Muscle of leg (tissue), 16 donors: Measurements from ENCODE around the gene TPGS2. TPM values are rescaled to one million over a fixed set of nuclear protein-coding genes. Genes with fewer than 3 reads are reported as not detected.
"Not testable (repeated sequence)": the region's sequence is repeated elsewhere in the genome, so short reads cannot be mapped to it uniquely, and the experiment has no call there.

ENCODE experiments used
- DNase-seq: peaks from one replicate; pipeline ENCODE4 v3.0.0; 2013
- H3K27ac ChIP-seq: one replicate; pipeline ENCODE4 v1.5.1; 2013; ENCODE audit warnings: mild to moderate bottlenecking, low read length, control low read depth
- H3K27me3 ChIP-seq: one replicate; pipeline ENCODE4 v1.6.1; 2013; ENCODE audit warnings: low read length; ENCODE audit not compliant: control insufficient read depth, insufficient read depth
- H3K36me3 ChIP-seq: one replicate; pipeline ENCODE4 v1.6.1; 2013; ENCODE audit warnings: low read length; ENCODE audit not compliant: control insufficient read depth, insufficient read depth
- H3K4me1 ChIP-seq: one replicate; pipeline ENCODE4 v1.6.1; 2013; ENCODE audit warnings: low read length; ENCODE audit not compliant: control insufficient read depth, insufficient read depth
- H3K4me3 ChIP-seq: one replicate; pipeline ENCODE4 v1.5.1; 2013; ENCODE audit warnings: low read length, control low read depth
- H3K9me3 ChIP-seq: replicated peaks from 2 replicates; pipeline ENCODE4 v1.6.1; 2013; ENCODE audit warnings: low read depth, low read length; ENCODE audit not compliant: control insufficient read depth
- WGBS: methylation state at CpG from one replicate; pipeline ENCODE4 v1.1.5; 2013; ENCODE audit warnings: missing lambda C conversion rate; ENCODE audit not compliant: insufficient coverage; 5-methylcytosine and 5-hydroxymethylcytosine counted together
- long read RNA-seq, 11 donors: transcript quantifications; one replicate each; lab custom pipeline, GENCODE V29; 2026
- polyA plus RNA-seq, 8 donors: library from polyadenylated mRNA; unstranded; fragments of 120-200 nt; gene quantifications; one replicate each; pipeline versions ENCODE4 v1.2.1 to v1.2.3, GENCODE V29; 2013; ENCODE audit warnings: inconsistent platforms in 1 of 8, low replicate concordance in 1 of 8; ENCODE audit not compliant: insufficient read length in 8 of 8, insufficient read depth in 1 of 8
- total RNA-seq: library from RNA; stranded (reverse); fragments of 120-200 nt; gene quantifications from one replicate; pipeline ENCODE4 v1.2.4, GENCODE V29; 2013

Gene TPGS2
- total RNA-seq (34.2 TPM), polyA plus RNA-seq (10 to 100 TPM; 37.1 to 72.2 (median 49.0) TPM)
- long read RNA-seq, donor 1, full-length matches to known transcripts, result 10 of 10 reads
- long read RNA-seq, donor 1, partial matches to known transcripts, result 0 of 10 reads
- long read RNA-seq, donor 1, other reads (novel, unspliced or antisense), result 0 of 10 reads
- long read RNA-seq, donor 2, full-length matches to known transcripts, result 2 of 2 reads
- long read RNA-seq, donor 2, partial matches to known transcripts, result 0 of 2 reads
- long read RNA-seq, donor 2, other reads (novel, unspliced or antisense), result 0 of 2 reads
- long read RNA-seq, donor 3, full-length matches to known transcripts, result 14 of 14 reads
- long read RNA-seq, donor 3, partial matches to known transcripts, result 0 of 14 reads
- long read RNA-seq, donor 3, other reads (novel, unspliced or antisense), result 0 of 14 reads
- long read RNA-seq, donor 4, full-length matches to known transcripts, result 8 of 8 reads
- long read RNA-seq, donor 4, partial matches to known transcripts, result 0 of 8 reads
- long read RNA-seq, donor 4, other reads (novel, unspliced or antisense), result 0 of 8 reads
- long read RNA-seq, donor 5, full-length matches to known transcripts, result 42 of 42 reads
- long read RNA-seq, donor 5, partial matches to known transcripts, result 0 of 42 reads
- long read RNA-seq, donor 5, other reads (novel, unspliced or antisense), result 0 of 42 reads
- long read RNA-seq, donor 6, full-length matches to known transcripts, result 27 of 27 reads
- long read RNA-seq, donor 6, partial matches to known transcripts, result 0 of 27 reads
- long read RNA-seq, donor 6, other reads (novel, unspliced or antisense), result 0 of 27 reads
- long read RNA-seq, donor 7, full-length matches to known transcripts, result 22 of 22 reads
- long read RNA-seq, donor 7, partial matches to known transcripts, result 0 of 22 reads
- long read RNA-seq, donor 7, other reads (novel, unspliced or antisense), result 0 of 22 reads
- long read RNA-seq, donor 8, full-length matches to known transcripts, result 13 of 13 reads
- long read RNA-seq, donor 8, partial matches to known transcripts, result 0 of 13 reads
- long read RNA-seq, donor 8, other reads (novel, unspliced or antisense), result 0 of 13 reads
- long read RNA-seq, donor 9, full-length matches to known transcripts, result 13 of 13 reads
- long read RNA-seq, donor 9, partial matches to known transcripts, result 0 of 13 reads
- long read RNA-seq, donor 9, other reads (novel, unspliced or antisense), result 0 of 13 reads
- long read RNA-seq, donor 10, full-length matches to known transcripts, result 26 of 31 reads
- long read RNA-seq, donor 10, partial matches to known transcripts, result 5 of 31 reads
- long read RNA-seq, donor 10, other reads (novel, unspliced or antisense), result 0 of 31 reads
- long read RNA-seq, donor 11, full-length matches to known transcripts, result 17 of 17 reads
- long read RNA-seq, donor 11, partial matches to known transcripts, result 0 of 17 reads
- long read RNA-seq, donor 11, other reads (novel, unspliced or antisense), result 0 of 17 reads

- Histone ChIP-seq H3K4me1 (peaks cover 10% of the 10 kb centered on the region), H3K4me3 (peak within 1 kb of the TSS; percentile 98), H3K9me3 (no peaks in the 10 kb centered on the region), H3K27me3 (no peaks in the 10 kb centered on the region), H3K36me3 (no peaks in the 10 kb centered on the region), H3K27ac (peak within 1 kb of the TSS; percentile 85)
- WGBS, result under 1% methylated on average over 79 of the region's 83 CpGs
- DNase-seq, result peak; percentile 96
Measured at GRCh38 chr18:36828630-36829361, at the start of gene TPGS2, which contains the start of gene KIAA1328. TSS of gene TPGS2 (minus strand) at chr18:36829002. CDS start at chr18:36828767, 235 bp downstream. TSS of gene KIAA1328 (plus strand) at chr18:36829127. CDS start at chr18:36829139, 12 bp downstream.

GRCh38 chr18:36873826-36874225, 45.0 kb upstream of the TPGS2 start:
- not testable (repeated sequence) for H3K4me3 ChIP-seq, H3K27me3 ChIP-seq, H3K4me1 ChIP-seq, H3K27ac ChIP-seq, H3K9me3 ChIP-seq, H3K36me3 ChIP-seq, DNase-seq

DNA sequence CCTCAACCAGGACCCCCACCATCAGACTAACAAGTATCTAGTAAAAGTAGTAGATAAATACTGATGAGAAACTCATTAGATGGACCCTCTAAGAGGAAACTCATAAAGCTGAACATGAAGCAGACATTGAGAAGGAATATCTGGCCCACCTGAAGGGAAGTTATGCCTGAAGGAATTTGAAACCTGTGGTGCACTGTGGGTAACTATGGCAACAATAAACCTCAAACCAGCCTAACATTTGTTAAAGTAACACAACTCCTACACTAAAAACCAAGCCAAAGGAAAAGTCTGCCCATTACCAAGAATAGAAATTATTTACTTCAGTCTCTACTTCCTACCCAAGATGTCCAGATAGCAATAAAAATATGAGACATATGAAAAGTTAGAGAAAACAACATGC, 43.5 kb upstream of the TPGS2 start:
- H3K4me1 ChIP-seq, result no peaks in the 10 kb centered on the region
- H3K36me3 ChIP-seq, result peaks cover 3% of the 10 kb centered on the region
- no peak overlapping the region for H3K27ac ChIP-seq
- no peak overlapping the region for H3K4me3 ChIP-seq
- no peaks in the 10 kb centered on the region for H3K27me3 ChIP-seq
- DNase-seq, result no peak
- H3K9me3 ChIP-seq, result no peaks in the 10 kb centered on the region

DNA sequence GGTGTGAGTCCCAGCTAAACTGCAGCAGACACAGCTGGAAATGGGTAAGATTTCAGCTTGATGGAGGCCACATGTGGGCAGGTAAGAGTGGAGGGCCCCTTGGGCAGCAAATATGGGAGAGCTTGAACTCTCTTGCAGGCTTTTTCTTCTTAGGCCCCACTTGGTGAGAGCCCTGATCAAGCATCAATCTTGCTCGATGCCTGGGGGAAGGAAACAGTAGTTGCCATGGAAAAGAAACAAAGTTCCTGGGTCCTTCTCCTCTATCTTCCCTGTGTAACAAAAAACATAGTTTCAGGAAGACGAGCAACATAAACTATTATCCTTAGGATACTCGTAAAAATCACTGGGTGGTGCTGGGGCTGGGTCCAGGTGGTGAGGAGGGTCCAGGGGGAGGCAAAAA, 43.0 kb upstream of the TPGS2 start:
- no CpG with 5 or more reads among the region's 3 CpGs for WGBS
- H3K4me1 ChIP-seq, result no peaks in the 10 kb centered on the region

GRCh38 chr18:36867056-36867455, 38.3 kb upstream of the TPGS2 start:
- Histone ChIP-seq H3K36me3 (peaks cover 3% of the 10 kb centered on the region), H3K4me1 (no peaks in the 10 kb centered on the region), H3K4me3 (no peak overlapping the region), H3K27ac (no peak overlapping the region), H3K9me3 (no peaks in the 10 kb centered on the region), H3K27me3 (no peaks in the 10 kb centered on the region)
- DNase-seq, result no peak
- no CpG with 5 or more reads among the region's 1 CpG for WGBS

More for the DNA sequence above, 43.0 kb upstream of the TPGS2 start:
- DNase-seq, result no peak
- H3K36me3 ChIP-seq, result peaks cover 3% of the 10 kb centered on the region
- H3K27me3 ChIP-seq, result no peaks in the 10 kb centered on the region
- H3K4me3 ChIP-seq, result no peak overlapping the region
- H3K9me3 ChIP-seq, result no peaks in the 10 kb centered on the region
- H3K27ac ChIP-seq, result no peak overlapping the region

DNA sequence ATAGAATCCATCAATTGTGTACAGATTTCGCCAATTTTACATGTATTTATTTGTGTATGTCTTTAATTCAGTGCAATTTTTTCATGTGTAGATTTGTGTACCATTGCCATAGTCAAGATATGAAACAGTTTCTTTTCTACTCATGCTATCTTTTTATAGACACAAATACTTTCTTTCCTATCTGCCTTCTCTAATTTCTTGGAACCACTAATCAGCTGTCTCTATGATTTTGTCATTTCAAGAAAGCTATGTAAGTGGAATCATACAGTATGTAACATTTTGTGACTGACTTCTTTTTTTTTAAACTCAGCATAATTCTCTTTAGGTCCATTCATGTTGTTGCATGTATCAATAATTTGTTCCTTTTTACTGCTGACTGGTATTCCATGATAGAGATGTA, 33.4 kb upstream of the TPGS2 start:
- H3K36me3 ChIP-seq, result peaks cover 2% of the 10 kb centered on the region
- WGBS, result no CpG with 5 or more reads among the region's 1 CpG
- H3K27ac ChIP-seq, result no peak overlapping the region
- no peaks in the 10 kb centered on the region for H3K9me3 ChIP-seq
- H3K27me3 ChIP-seq, result no peaks in the 10 kb centered on the region
- no peaks in the 10 kb centered on the region for H3K4me1 ChIP-seq
- no peak overlapping the region for H3K4me3 ChIP-seq
- DNase-seq, result no peak

DNA sequence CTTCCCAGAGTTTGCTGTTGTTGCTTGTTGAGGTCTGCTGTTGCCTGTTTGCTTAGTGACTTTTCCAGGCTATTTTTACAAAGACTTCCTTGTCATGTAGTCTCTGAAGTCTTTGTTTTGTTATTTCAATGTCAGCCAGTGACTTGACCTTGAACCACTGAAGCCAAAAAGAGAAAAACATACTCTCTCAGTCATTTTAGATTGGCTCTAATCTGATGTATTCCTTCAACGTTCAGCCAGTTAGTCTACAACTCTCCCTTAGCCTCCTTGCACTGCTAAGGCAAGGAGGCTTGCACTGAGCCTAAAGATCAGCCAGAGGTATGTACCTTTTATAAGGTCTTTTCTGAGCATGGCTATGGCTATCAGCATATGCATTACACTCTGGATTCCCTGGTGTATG, 28.0 kb upstream of the TPGS2 start:
- Histone ChIP-seq H3K27ac (no peak overlapping the region), H3K4me1 (no peaks in the 10 kb centered on the region), H3K36me3 (peaks cover 4% of the 10 kb centered on the region), H3K9me3 (peaks cover 8% of the 10 kb centered on the region), H3K27me3 (no peaks in the 10 kb centered on the region), H3K4me3 (no peak overlapping the region)
- DNase-seq, result no peak
- no CpG with 5 or more reads among the region's 1 CpG for WGBS

- no peaks in the 10 kb centered on the region for H3K4me1 ChIP-seq
- no CpG with 5 or more reads among the region's 2 CpGs for whole genome bisulfite sequencing
- H3K27ac ChIP-seq, result no peak overlapping the region
- peaks cover 10% of the 10 kb centered on the region for H3K9me3 ChIP-seq
- H3K4me3 ChIP-seq, result no peak overlapping the region
- no peak for DNase-seq
- peaks cover 2% of the 10 kb centered on the region for H3K36me3 ChIP-seq
- no peaks in the 10 kb centered on the region for H3K27me3 ChIP-seq
Measured at GRCh38 chr18:36851202-36851590, 22.4 kb upstream of the TPGS2 start.

DNA sequence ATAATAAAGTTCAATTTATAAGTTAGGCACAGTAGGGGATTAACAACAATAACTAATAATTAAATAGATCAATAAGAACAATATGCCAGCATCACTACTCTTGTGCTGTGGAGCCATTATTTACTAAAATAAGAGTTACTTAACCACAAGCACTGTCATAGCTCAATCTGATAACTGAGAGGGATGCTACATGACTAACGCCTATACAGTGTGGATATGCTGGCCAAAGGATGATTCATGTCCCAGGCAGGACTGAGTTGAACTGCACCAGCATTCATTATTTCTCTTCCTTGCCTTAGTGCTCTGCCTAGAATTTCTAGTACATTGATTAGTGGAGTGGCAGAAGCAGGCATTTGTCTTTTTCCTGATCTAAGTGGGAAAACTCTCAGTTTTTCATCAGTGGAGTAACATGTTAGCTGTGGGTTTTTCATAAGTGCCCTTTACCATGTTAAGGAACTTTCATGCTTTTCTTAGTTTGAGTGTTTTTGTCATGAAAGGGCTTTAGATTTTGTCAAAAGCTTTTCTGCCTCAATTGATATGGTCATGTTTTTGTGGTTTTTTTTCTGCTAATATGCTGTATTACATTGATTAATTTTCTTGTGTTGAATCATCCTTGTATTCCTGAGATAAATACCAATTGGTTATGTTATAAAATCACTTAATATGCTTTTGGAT, 21.9 kb upstream of the TPGS2 start:
- DNase-seq, result no peak
- H3K4me1 ChIP-seq, result no peaks in the 10 kb centered on the region
- WGBS, result no CpG with 5 or more reads among the region's 1 CpG
- peaks cover 10% of the 10 kb centered on the region for H3K9me3 ChIP-seq
- no peaks in the 10 kb centered on the region for H3K27me3 ChIP-seq
- no peak overlapping the region for H3K4me3 ChIP-seq
- H3K27ac ChIP-seq, result no peak overlapping the region
- peaks cover 2% of the 10 kb centered on the region for H3K36me3 ChIP-seq
